MM.1S (cell line): Measurements from ENCODE around the gene CFAP99.

Source experiments
- DNase-seq: peaks from one replicate; pipeline ENCODE4 v3.0.0-alpha.2; 2015
- H2AFZ ChIP-seq: fragments of 300-600 bp; sonication (generic); 2 replicates; pipeline ENCODE4 v1.6.0; 2016; ENCODE audit warnings: antibody characterized with exemption, low read length
- H3F3A ChIP-seq: fragments of 300-600 bp; sonication (generic); 2 replicates; pipeline ENCODE4 v1.6.1; 2016; ENCODE audit warnings: mild to moderate bottlenecking, antibody characterized with exemption, low read length, moderate library complexity, mixed read lengths; ENCODE audit not compliant: insufficient read depth
- H3K27ac ChIP-seq: fragments of 300-600 bp; sonication (generic); 2 replicates; pipeline ENCODE4 v1.5.1; 2016; ENCODE audit warnings: mild to moderate bottlenecking, low read length
- H3K27me3 ChIP-seq: fragments of 300-600 bp; sonication (generic); replicated peaks from 2 replicates; pipeline ENCODE4 v1.6.0; 2016; ENCODE audit warnings: low read length; ENCODE audit not compliant: insufficient read depth
- H3K36me3 ChIP-seq: fragments of 300-600 bp; sonication (generic); replicated peaks from 2 replicates; pipeline ENCODE4 v1.6.1; 2016; ENCODE audit warnings: mild to moderate bottlenecking, low read length, mixed read lengths; ENCODE audit not compliant: insufficient read depth
- H3K4me1 ChIP-seq: fragments of 300-600 bp; sonication (generic); 2 replicates; pipeline ENCODE4 v1.6.1; 2016; ENCODE audit warnings: low read length, mixed read lengths
- H3K4me2 ChIP-seq: fragments of 300-600 bp; sonication (generic); 2 replicates; pipeline ENCODE4 v1.6.0; 2016; ENCODE audit warnings: low read depth, low read length
- H3K4me3 ChIP-seq: fragments of 300-600 bp; sonication (generic); 2 replicates; pipeline ENCODE4 v1.5.1; 2016; ENCODE audit warnings: low read length, mixed read lengths
- H3K79me2 ChIP-seq: fragments of 300-600 bp; sonication (generic); 2 replicates; pipeline ENCODE4 v1.6.1; 2016; ENCODE audit warnings: mixed run types, low read length, mixed read lengths
- H3K9ac ChIP-seq: fragments of 300-600 bp; sonication (generic); 2 replicates; pipeline ENCODE4 v1.6.1; 2016; ENCODE audit warnings: low read length, mixed read lengths
- H3K9me2 ChIP-seq: fragments of 300-600 bp; sonication (generic); replicated peaks from 2 replicates; pipeline ENCODE4 v1.6.1; 2016; ENCODE audit warnings: mild to moderate bottlenecking, low read length, mixed read lengths; ENCODE audit not compliant: insufficient read depth
- H3K9me3 ChIP-seq: fragments of 300-600 bp; sonication (generic); replicated peaks from 2 replicates; pipeline ENCODE4 v1.6.1; 2016; ENCODE audit warnings: mild to moderate bottlenecking, low read length, mixed read lengths; ENCODE audit not compliant: insufficient read depth
- H4K20me1 ChIP-seq: fragments of 300-600 bp; sonication (generic); 2 replicates; pipeline ENCODE4 v1.6.1; 2016; ENCODE audit warnings: mild to moderate bottlenecking, low read length, moderate library complexity, mixed read lengths; ENCODE audit not compliant: insufficient read depth
- EZH2 ChIP-seq: fragments of 300-600 bp; sonication (generic); optimal IDR thresholded peaks from 2 replicates; pipeline ENCODE3; 2017; ENCODE audit warnings: low read depth, mild to moderate bottlenecking, antibody characterized with exemption, low read length, mixed read lengths
- EZH2phosphoT487 ChIP-seq: fragments of 300-600 bp; sonication (generic); IDR thresholded peaks from 2 replicates; pipeline ENCODE4 v1.6.1; 2018; ENCODE audit warnings: antibody characterized with exemption, low read length
- TF ChIP-seq, protein P1 (sequence below): fragments of 300-600 bp; sonication (generic); IDR thresholded peaks from 2 replicates; pipeline ENCODE4 v1.5.1; 2016; ENCODE audit warnings: antibody characterized with exemption, low read length, mixed read lengths

CFAP99 gene

GRCh38 chr4:2445571-2445970 is 26.8 kb downstream of the CFAP99 start:
- DNase-seq, result no peak
- Histone ChIP-seq H3K79me2 (no peaks in the 10 kb centered on the region), H3K9ac (no peak overlapping the region), H3F3A (no peaks in the 10 kb centered on the region), H3K4me3 (no peak overlapping the region), H3K36me3 (no peaks in the 10 kb centered on the region), H3K9me3 (no peaks in the 10 kb centered on the region), H3K27ac (no peak overlapping the region), H4K20me1 (no peaks in the 10 kb centered on the region), H2AFZ (no peak overlapping the region), H3K27me3 (peaks cover 8% of the 10 kb centered on the region; the same call in 1 of the 2 replicates), H3K4me1 (peaks cover 4% of the 10 kb centered on the region), H3K9me2 (no peaks in the 10 kb centered on the region), H3K4me2 (no peak overlapping the region)
- TF ChIP-seq EZH2 (no peak), EZH2phosphoT487 (no peak)
- TF ChIP-seq, protein P1, sequence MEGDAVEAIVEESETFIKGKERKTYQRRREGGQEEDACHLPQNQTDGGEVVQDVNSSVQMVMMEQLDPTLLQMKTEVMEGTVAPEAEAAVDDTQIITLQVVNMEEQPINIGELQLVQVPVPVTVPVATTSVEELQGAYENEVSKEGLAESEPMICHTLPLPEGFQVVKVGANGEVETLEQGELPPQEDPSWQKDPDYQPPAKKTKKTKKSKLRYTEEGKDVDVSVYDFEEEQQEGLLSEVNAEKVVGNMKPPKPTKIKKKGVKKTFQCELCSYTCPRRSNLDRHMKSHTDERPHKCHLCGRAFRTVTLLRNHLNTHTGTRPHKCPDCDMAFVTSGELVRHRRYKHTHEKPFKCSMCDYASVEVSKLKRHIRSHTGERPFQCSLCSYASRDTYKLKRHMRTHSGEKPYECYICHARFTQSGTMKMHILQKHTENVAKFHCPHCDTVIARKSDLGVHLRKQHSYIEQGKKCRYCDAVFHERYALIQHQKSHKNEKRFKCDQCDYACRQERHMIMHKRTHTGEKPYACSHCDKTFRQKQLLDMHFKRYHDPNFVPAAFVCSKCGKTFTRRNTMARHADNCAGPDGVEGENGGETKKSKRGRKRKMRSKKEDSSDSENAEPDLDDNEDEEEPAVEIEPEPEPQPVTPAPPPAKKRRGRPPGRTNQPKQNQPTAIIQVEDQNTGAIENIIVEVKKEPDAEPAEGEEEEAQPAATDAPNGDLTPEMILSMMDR, result no peak

DNA sequence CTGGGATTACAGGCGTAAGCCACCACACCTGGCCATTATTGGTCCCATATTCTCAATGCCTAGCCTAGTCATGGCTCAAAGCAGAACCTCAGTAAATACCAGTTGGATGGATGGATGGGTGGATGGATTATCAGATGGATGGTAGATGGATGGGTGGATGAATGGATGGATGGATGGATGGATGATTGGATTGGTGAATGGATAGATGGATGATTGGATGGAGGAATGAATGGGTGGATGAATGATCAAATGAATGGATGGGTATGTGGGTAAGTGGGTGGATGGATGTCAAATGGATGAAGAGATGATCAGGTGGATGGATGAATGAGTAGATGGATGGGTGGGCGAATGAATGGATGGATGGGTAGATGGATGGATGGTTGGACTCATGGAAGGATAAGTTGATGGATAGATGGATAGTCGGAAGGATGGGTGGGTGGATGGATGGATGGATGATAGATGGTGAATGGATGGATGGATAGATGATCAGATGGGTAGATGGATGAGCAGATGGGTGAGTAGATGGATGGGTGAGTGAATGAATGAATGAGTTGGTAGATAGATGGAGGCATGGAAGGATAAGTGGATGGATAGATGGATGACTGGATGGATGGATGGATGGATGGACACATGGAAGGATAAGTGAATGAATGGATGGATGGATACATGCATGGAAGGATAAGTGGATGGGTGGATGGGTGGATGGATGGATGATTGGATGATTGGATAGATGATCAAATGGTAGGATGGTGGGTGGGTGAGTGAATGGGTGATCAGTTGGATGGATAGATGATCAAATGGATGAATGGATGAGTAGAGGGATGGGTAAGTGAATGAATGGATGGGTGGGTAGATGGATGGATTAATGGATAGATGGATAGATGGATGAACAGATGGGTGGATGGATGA is 28.2 kb downstream of the CFAP99 start:
- no peak overlapping the region for H2AFZ ChIP-seq
- no peak overlapping the region for H3K4me2 ChIP-seq
- no peaks in the 10 kb centered on the region for H3K79me2 ChIP-seq
- no peak overlapping the region for H3K27ac ChIP-seq
- peaks cover 8% of the 10 kb centered on the region; the same call in 1 of the 2 replicates for H3K27me3 ChIP-seq
- no peaks in the 10 kb centered on the region for H3K4me1 ChIP-seq
- DNase-seq, result no peak
- no peaks in the 10 kb centered on the region for H4K20me1 ChIP-seq
- H3F3A ChIP-seq, result no peaks in the 10 kb centered on the region
- H3K9ac ChIP-seq, result no peak overlapping the region
- no peaks in the 10 kb centered on the region for H3K9me2 ChIP-seq
- no peak overlapping the region for H3K4me3 ChIP-seq
- TF ChIP-seq, protein P1, result no peak
- TF ChIP-seq EZH2 (no peak), EZH2phosphoT487 (no peak)
- no peaks in the 10 kb centered on the region for H3K36me3 ChIP-seq
- no peaks in the 10 kb centered on the region for H3K9me3 ChIP-seq

- Histone ChIP-seq H3F3A (no peaks in the 10 kb centered on the region), H3K4me1 (no peaks in the 10 kb centered on the region), H3K4me2 (no peak overlapping the region), H3K27ac (no peak overlapping the region), H3K79me2 (no peaks in the 10 kb centered on the region), H4K20me1 (no peaks in the 10 kb centered on the region), H3K9me2 (no peaks in the 10 kb centered on the region), H3K9me3 (no peaks in the 10 kb centered on the region), H3K4me3 (no peak overlapping the region), H2AFZ (no peak overlapping the region), H3K9ac (no peak overlapping the region), H3K36me3 (no peaks in the 10 kb centered on the region), H3K27me3 (peaks cover 8% of the 10 kb centered on the region; the same call in 1 of the 2 replicates)
- TF ChIP-seq EZH2 (no peak), EZH2phosphoT487 (no peak)
- TF ChIP-seq, protein P1, result no peak
- DNase-seq, result no peak
Observed at GRCh38 chr4:2448589-2448988, 29.8 kb downstream of the CFAP99 start.
